ENCODE data around the gene RGS16.

Gene RGS16

DNA sequence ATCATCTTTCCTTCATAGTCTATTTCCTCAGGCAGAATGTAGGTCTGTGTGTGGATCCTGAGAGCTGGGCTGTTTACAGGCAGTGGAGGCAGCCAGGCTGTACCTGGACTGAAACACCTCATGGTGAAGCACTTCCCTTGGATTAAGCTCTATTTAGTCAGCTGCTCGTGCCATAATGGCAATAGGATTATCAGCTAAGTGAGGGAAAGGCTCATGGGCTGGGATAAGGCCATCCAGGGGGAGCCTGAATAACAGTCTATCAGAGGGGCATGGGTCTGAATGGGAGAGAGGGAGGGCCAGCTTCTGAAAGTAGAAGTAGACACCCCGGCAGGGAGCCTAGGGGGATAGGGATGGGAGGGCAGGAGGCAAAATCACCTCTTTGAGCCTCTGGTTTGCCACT lies 23.5 kb downstream of the RGS16 start:
- no peak for DNase-seq (ENCODE audit: low spot score)

DNA sequence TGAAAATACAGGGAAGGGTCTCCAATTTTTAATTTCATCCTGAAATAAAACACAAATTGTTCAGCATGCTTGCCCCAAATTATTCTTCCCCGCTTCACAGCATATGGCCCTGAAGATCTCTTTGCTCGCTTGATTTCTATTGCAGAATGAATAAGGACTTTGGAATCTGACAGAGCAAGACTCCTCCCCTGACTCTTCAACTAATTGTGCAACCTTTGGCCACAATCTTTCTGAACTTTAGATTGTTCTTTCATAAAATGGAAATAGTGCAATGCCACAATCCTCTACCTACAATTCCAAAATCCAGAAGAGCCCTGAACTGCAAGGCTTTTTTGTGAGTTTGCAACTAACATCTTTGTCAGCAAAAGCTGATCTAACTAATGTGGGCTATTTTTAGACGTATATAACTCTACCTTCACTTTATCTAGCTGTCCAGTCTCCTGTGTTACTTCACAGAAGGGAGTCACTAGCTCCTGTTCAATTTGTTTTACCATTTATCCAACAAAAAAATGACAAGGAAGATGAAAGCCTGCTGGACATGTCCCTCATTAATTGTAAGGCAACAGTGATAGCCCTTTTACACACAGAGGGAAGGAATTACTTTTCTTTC lies 28.5 kb downstream of the RGS16 start:
- DNase-seq (ENCODE audit: low spot score): no peak

DNA sequence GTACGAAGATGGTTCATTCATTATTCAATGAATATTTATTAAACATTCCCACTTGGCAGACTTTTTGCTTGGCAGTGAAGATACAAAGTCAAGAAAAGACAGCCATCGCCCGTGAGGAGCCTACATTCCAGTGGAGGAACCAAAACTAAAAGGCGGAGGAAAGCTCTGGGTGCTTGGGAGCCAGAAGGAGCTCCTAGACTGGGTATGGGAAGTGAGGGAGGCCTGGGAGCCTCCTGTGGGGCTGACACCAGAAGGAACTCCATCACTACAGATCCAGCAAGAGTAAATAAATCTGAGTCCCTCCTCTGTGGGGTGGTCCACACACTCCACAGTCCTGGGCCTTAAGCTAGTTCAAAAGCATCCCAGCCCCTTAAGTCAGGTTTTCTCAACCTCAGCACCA lies 30.0 kb downstream of the RGS16 start:
- no peak for DNase-seq (ENCODE audit: low spot score)

DNA sequence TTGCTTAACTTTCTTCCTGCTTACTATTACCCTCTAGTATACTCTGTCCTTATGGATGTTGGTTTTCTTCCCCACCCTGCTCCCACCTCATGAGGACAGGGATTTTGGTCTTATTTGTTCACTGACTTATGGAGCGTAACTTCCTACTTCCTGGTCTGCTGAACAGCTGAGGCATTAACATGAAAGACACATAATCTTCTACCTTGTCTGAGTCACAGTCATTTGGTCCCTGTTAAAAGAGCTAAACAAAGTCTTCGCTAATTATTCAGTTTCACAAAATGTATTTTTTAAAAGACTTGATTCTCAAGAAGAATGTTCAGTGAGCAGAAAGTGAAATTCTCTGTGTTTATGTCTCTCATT lies 33.6 kb downstream of the RGS16 start:
- no peak for DNase-seq (ENCODE audit: low spot score)

DNA sequence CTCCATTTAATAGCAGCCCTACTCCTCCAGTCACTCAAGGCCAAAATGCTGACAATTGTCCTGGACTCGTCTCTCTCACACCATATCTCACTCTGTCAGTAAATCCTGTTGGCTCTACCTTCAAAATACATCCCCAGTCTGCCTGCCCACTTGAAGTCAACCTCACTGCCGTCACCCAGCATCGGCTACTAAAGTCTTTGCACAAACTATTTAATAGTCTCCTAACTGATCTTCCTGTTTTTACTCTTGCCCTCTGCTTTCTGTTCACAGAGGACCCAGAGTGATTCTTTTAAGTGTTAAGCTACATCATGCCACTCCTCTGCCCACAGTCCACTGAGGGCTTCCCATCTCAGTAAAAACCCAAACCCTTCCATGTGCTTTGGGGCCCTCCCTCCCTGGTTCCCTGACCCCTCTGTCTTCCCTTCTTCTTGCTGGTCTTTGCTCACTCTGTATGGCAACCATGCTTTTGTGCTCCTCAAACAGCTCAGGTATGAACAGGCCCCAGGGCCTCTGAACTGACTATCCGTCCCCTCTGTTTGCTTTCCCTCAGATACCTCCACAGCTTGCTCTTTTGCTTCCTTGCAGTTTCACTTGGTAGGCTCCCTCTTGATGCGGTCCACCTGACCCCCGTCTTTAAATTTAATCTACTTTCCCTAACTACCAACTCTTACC lies 34.1 kb downstream of the RGS16 start:
- no peak for DNase-seq (ENCODE audit: low spot score)

DNA sequence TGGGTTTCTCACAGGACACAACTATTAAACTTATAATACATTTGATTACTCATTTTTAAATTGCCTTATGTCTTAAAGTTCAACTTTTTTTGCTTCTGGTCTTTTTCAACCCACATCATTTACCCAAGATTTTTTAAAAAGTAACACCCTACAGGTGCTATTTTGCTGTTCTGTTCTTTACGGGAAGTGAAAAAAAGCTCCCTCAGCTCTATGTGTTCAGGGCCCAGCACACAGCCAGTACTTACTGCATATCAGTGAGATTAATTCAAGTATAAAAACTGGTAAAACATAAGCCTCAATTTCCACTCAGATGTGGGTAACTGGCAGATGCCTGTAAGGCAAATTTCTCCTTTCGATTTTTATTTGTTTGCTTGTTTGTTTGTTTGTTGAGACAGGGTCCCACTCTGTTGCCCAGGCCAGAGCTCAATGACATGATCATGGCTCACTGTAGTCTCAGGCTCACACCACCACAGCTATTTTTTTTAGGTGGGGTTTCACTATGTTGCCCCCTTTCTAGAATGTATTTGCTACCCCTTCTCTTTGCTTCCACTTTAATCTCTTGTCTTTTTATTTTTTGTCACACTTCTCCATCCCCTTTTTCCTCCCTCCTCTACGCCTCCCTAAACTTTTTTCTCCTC lies 35.4 kb downstream of the RGS16 start:
- DNase-seq (ENCODE audit: low spot score): no peak

DNA sequence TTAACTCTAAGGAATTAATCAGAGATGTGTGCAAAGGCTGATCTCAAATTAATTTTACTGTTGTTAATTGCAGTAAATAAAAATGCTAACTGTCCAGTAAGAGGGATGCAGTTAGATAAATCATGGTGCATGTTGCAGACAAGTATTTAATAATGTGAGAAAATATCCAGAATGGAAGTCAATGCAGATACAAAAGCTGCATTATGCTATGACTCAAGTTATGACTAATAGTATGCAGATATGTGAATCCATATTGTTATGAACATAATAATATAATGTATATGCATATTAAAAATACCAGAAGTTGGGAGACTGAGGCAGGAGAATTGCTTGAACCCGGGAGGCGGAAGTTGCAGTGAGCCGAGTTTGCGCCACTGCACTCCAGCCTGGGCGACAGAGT lies 36.6 kb downstream of the RGS16 start:
- DNase-seq (ENCODE audit: low spot score): no peak

- no peak for DNase-seq (ENCODE audit: low spot score)
Observed at GRCh38 chr1:182565537-182565936, 38.7 kb downstream of the RGS16 start.

DNA sequence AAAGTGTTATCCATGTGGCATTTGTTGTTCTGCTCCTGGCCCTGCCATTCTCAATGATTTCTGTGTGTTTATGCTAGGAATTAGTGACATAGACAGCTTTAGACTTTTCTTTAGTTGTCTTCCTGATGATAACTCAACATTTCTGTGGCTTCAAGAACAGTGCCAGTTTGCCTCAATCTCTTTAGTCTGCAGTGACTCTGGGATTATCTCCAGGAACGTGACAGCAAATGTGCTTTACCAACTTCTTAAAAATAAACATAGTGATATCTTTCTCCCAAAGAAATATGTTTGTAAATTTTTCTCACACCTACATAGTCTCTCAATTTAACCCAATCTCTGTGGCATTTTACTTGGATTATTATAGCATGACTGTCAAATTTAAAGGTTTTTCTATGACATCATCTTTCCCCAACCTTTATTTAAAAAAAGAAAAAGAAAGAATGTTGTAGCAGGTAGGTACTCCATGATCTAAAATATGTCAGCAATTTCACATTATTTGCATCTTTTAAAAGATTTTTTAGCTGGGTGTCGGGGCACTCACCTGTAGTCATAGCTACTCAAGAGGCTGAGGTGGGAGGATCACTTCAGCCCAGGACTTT lies 39.7 kb downstream of the RGS16 start:
- DNase-seq (ENCODE audit: low spot score): no peak

DNA sequence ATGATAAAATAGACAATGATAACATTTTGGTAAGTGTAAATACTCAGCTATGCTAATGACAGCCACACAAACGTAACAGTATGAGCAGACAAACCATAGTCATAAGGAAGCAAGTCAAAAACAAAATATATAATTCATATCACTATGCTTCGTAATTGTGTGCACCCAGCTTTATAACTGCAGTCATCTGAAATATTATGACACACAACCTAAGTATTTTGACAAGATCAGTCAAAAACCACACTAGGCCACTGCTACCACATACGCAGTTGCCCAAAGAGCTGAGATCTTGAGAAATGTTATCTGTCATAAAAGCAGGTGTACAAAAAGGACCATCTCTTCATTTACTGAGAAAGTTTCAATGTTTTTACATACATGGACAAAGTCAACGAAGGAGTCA lies 41.1 kb downstream of the RGS16 start:
- no peak for DNase-seq (ENCODE audit: low spot score)

GRCh38 chr1:182561456-182561855 lies 42.7 kb downstream of the RGS16 start:
- no peak for DNase-seq (ENCODE audit: low spot score)

GRCh38 chr1:182560392-182560984 lies 43.7 kb downstream of the RGS16 start:
- DNase-seq (ENCODE audit: low spot score): no peak

DNA sequence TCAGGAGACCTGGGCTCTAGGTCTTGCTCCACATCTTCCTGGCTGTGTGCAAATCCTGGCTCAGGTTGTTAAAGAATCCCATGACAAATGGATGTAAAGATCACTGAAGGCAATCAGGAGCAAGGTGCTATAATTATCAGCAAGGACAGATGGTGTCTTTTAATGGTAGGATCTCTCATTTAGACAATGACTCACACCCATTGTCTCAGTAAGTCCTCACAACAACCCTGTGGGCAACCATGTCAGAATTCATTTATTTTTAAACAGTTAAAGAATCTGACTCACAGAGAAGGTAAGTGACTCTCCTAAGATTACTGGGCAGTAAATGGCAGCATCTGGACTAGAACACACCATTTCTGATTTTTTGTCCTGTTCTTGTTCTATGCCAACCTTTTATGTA lies 47.9 kb downstream of the RGS16 start:
- DNase-seq (ENCODE audit: low spot score): no peak

DNA sequence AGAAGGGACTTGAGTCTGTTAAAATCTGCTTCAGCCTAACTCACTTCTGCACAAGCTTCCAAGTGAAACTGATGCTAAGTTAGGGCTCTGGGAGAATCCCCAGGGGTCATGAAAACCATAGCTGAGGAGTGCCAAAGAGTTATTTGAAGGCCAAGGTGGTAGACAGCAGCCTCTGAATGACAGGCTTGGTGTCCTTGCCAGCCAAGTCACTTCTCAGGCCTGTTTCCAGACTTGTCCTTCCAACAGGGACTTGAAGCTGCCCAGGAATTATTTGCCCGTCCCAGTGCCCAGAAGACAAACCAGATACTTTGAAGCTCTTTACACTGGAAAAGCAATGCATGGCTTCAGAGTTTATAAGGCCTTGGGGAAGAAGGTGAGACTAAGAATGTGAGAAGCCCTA lies 48.7 kb downstream of the RGS16 start:
- no peak for DNase-seq (ENCODE audit: low spot score)

- no peak for DNase-seq (ENCODE audit: low spot score)
Observed at GRCh38 chr1:182552527-182552926, 51.7 kb downstream of the RGS16 start.

- no peak for DNase-seq (ENCODE audit: low spot score)
Observed at GRCh38 chr1:182549811-182550210, 54.4 kb downstream of the RGS16 start.

- DNase-seq (ENCODE audit: low spot score): no peak
Observed at GRCh38 chr1:182549346-182549745, 54.8 kb downstream of the RGS16 start.
